HCT116 (cell line): ENCODE measurements around the gene GSPT1. TPM values are rescaled to one million over a fixed set of nuclear protein-coding genes. Genes with fewer than 3 reads are reported as not detected.

Source experiments
- ATAC-seq: fragments of 200-7000 bp; cut with Tn5 transposase; 2 replicates; pipeline ENCODE4 v1.9.1; 2020; ENCODE audit warnings: mild to moderate bottlenecking, moderate library complexity
- BruUV-seq: library from RNA; stranded (reverse); fragments of 400-500 nt; replicated peaks from 2 replicates; lab custom pipeline; 2021; lab: Mats Ljungman, UMichigan
- CTCF ChIA-PET: fragments of 300-600 bp; sonication (Branson Sonifier 250); formaldehyde crosslinking; loops from one replicate; lab custom pipeline; 2021; ENCODE audit warnings: antibody characterized with exemption; lab: Charles Lee
- POLR2A ChIA-PET: fragments of 300-600, 350-600 bp; sonication (Branson Sonifier 250); formaldehyde crosslinking; loops from one replicate; lab custom pipeline; 2021; ENCODE audit warnings: antibody characterized with exemption; lab: Charles Lee
- RAD21 ChIA-PET, 2 experiments: fragments of 300-600 bp; sonication (Branson Sonifier 250); formaldehyde crosslinking; loops; one replicate each; lab custom pipeline; 2023; ENCODE audit warnings: low total read pairs in 2 of 2; ENCODE audit not compliant: uncharacterized antibody in 2 of 2, unreplicated experiment in 2 of 2, low non-redundant PET in 1 of 2; lab: Charles Lee
- DNase-seq: peaks from one replicate; pipeline ENCODE4 v3.0.0-alpha.2; 2010; ENCODE audit warnings: low read depth, low spot score
- H2AFZ ChIP-seq: fragments of 200-600 bp; shearing (Covaris generic), sonication (generic); 2 replicates; pipeline ENCODE4 v1.6.1; 2017; ENCODE audit warnings: low read depth, mixed run types, mixed read lengths, antibody characterized with exemption, low read length; ENCODE audit not compliant: poor library complexity, severe bottlenecking
- H3K27ac ChIP-seq: 2 replicates; pipeline ENCODE4 v1.5.1; 2012; ENCODE audit warnings: low read depth, low read length
- H3K27me3 ChIP-seq: fragments of 200-600 bp; sonication (generic); 2 replicates; pipeline ENCODE4 v1.6.1; 2016; ENCODE audit warnings: mixed run types, low read length, mixed read lengths; ENCODE audit not compliant: insufficient read depth
- H3K36me3 ChIP-seq, 2 experiments: fragments of 200-500 bp in 1 of 2; fragments of 200-600 bp in 1 of 2; sonication (Bioruptor generic) in 1 of 2; sonication (generic) in 1 of 2; 2 replicates each; pipeline versions ENCODE4 v1.5.1 to v1.6.1; 2014 to 2016; ENCODE audit warnings: low read length in 2 of 2, inconsistent platforms in 1 of 2, mixed read lengths in 1 of 2, mixed run types in 1 of 2; ENCODE audit not compliant: insufficient read depth in 2 of 2, control insufficient read depth in 1 of 2
- H3K4me1 ChIP-seq, 2 experiments: fragments of 200-600 bp in 1 of 2; sonication (generic) in 1 of 2; 2 replicates each; pipeline versions ENCODE4 v1.5.1 to v1.6.1; 2012 to 2017; ENCODE audit warnings: low read length in 2 of 2, inconsistent platforms in 1 of 2, mild to moderate bottlenecking in 1 of 2, mixed read lengths in 1 of 2, mixed run types in 1 of 2, moderate library complexity in 1 of 2; ENCODE audit not compliant: insufficient read depth in 2 of 2, control insufficient read depth in 1 of 2
- H3K4me2 ChIP-seq: fragments of 200-600 bp; sonication (generic); 2 replicates; pipeline ENCODE4 v1.6.1; 2017; ENCODE audit warnings: mixed run types, low read length, mixed read lengths
- H3K4me3 ChIP-seq, 2 experiments: fragments of 200-600 bp in 1 of 2; sonication (generic) in 1 of 2; replicated peaks in 1 of 2; 2 replicates each; pipeline ENCODE4 v1.5.1; 2011 to 2016; ENCODE audit warnings: low read length in 2 of 2, control low read depth in 1 of 2, low read depth in 1 of 2, mild to moderate bottlenecking in 1 of 2, mixed read lengths in 1 of 2, mixed run types in 1 of 2
- H3K79me2 ChIP-seq: fragments of 200-600 bp; sonication (generic); 2 replicates; pipeline ENCODE4 v1.6.1; 2017; ENCODE audit warnings: mild to moderate bottlenecking, mixed run types, low read length, moderate library complexity, mixed read lengths; ENCODE audit not compliant: insufficient read depth
- H3K9ac ChIP-seq: fragments of 200-600 bp; sonication (generic); 2 replicates; pipeline ENCODE4 v1.6.1; 2016; ENCODE audit warnings: low read length, mixed read lengths
- H3K9me2 ChIP-seq: fragments of 200-600 bp; sonication (generic), shearing (Covaris generic); 2 replicates; pipeline ENCODE4 v1.6.1; 2017; ENCODE audit warnings: mixed run types, mild to moderate bottlenecking, moderate library complexity; ENCODE audit not compliant: insufficient read depth
- H3K9me3 ChIP-seq, 2 experiments: fragments of 200-500 bp in 1 of 2; fragments of 200-600 bp in 1 of 2; sonication (Bioruptor generic) in 1 of 2; sonication (generic) in 1 of 2; 2 replicates each; pipeline ENCODE4 v1.6.1; 2014 to 2017; ENCODE audit warnings: low read length in 2 of 2, mixed read lengths in 2 of 2, inconsistent platforms in 1 of 2, low read depth in 1 of 2, mild to moderate bottlenecking in 1 of 2, mixed run types in 1 of 2, moderate library complexity in 1 of 2; ENCODE audit not compliant: control insufficient read depth in 1 of 2, insufficient read depth in 1 of 2
- H4K20me1 ChIP-seq: fragments of 200-600 bp; sonication (generic), shearing (Covaris generic); 2 replicates; pipeline ENCODE4 v1.6.1; 2017; ENCODE audit warnings: mixed run types, mild to moderate bottlenecking, moderate library complexity; ENCODE audit not compliant: insufficient read depth
- CTCF ChIP-seq, 3 experiments: fragments of 200-600 bp in 1 of 3; sonication (generic) in 1 of 3; IDR thresholded peaks in 2 of 3; conservative IDR thresholded peaks in 1 of 3; 2 replicates each; pipeline ENCODE4 v1.5.1; 2012 to 2017; ENCODE audit warnings: low read depth in 2 of 3, low read length in 2 of 3, antibody characterized with exemption in 1 of 3, borderline replicate concordance in 1 of 3, control low read depth in 1 of 3, mild to moderate bottlenecking in 1 of 3, mixed read lengths in 1 of 3, mixed run types in 1 of 3, moderate library complexity in 1 of 3; ENCODE audit not compliant: insufficient read depth in 1 of 3
- ELF1 ChIP-seq: IDR thresholded peaks from 2 replicates; pipeline ENCODE4 v1.6.1; 2012; ENCODE audit warnings: low read depth, borderline replicate concordance
- EZH2 ChIP-seq: fragments of 200-600 bp; sonication (generic); IDR thresholded peaks from 2 replicates; pipeline ENCODE4 v1.6.1; 2017; ENCODE audit warnings: antibody characterized with exemption, mixed run types
- SIN3A ChIP-seq: IDR thresholded peaks from 2 replicates; pipeline ENCODE4 v1.6.1; 2012; ENCODE audit warnings: low read depth
- SRF ChIP-seq: IDR thresholded peaks from 2 replicates; pipeline ENCODE4 v1.6.1; 2012; ENCODE audit warnings: low read depth
- TCF7L2 ChIP-seq: IDR thresholded peaks from 2 replicates; pipeline ENCODE4 v1.7.0; 2011; ENCODE audit warnings: borderline replicate concordance, inconsistent platforms; ENCODE audit not compliant: insufficient read depth, insufficient read length; ENCODE audit errors: extremely low read depth
- intact Hi-C: fragments of 100-400 bp; cut with micrococcal nuclease; formaldehyde crosslinking; loops from 2 replicates; pipeline ENCODE4 v1.10.0; 2022
- total RNA-seq: library from RNA; stranded (reverse); gene quantifications from one replicate; pipeline ENCODE4 v1.2.1, GENCODE V29; 2021; ENCODE audit not compliant: unreplicated experiment

The GSPT1 gene
- total RNA-seq, 1 experiment from 2014 or later, result 148 TPM

GRCh38 chr16:11857161-11857560 is 58.6 kb downstream of the GSPT1 start:
- H3K27me3 ChIP-seq, result no peaks in the 10 kb centered on the region
- no peak for TF ChIP-seq TCF7L2
- TF ChIP-seq ELF1, result no peak
- TF ChIP-seq EZH2, result no peak
- no peak for TF ChIP-seq SIN3A
- TF ChIP-seq SRF, result no peak
- TF ChIP-seq CTCF (IDR thresholded peaks at IDR 0.05 in 2 of 3, conservative IDR thresholded peaks at IDR 0.05 in 1 of 3; ENCODE audit: borderline replicate concordance in 1 of 3, insufficient read depth in 1 of 3, low read depth in 2 of 3, low read length in 2 of 3), result no peak
- TF ChIP-seq, all 23 proteins: peak for 0
- H3K36me3 ChIP-seq, result no peaks in the 10 kb centered on the region; a peak in 1 of 4 replicates
- H3K4me2 ChIP-seq, result no peak overlapping the region
- intact Hi-C loops, result no loop called here
- no peak overlapping the region for H3K27ac ChIP-seq
- peaks cover 6% of the 10 kb centered on the region in 2 experiments; a peak in 2 of 4 replicates for H3K4me1 ChIP-seq
- no peak overlapping the region for H2AFZ ChIP-seq
- H3K79me2 ChIP-seq, result peaks cover 41% of the 10 kb centered on the region
- H3K4me3 ChIP-seq, result no peak overlapping the region
- peaks cover under 1% of the 10 kb centered on the region; the same call in 1 of the 2 replicates for H4K20me1 ChIP-seq
- POLR2A ChIA-PET, result no interaction called here
- no peak for DNase-seq
- no peaks in the 10 kb centered on the region for H3K9me2 ChIP-seq
- CTCF ChIA-PET, result no interaction called here
- no peaks in the 10 kb centered on the region for H3K9me3 ChIP-seq
- no TSS peak for BruUV-seq
- H3K9ac ChIP-seq, result no peak overlapping the region
- ATAC-seq, result no peak
- RAD21 ChIA-PET, result no interaction called here
